ENCODE results near the gene RNF150. TPM values are rescaled to one million over a fixed set of nuclear protein-coding genes. Genes with fewer than 3 reads are reported as not detected.

RNF150 gene
- total and polyA plus RNA-seq, 2 of the 8 experiments (the other 6 are each of a cell fraction or from before 2014, with no cell fraction given), result 3.4 to 4.8 TPM

- no peak for TF ChIP-seq TBP (IDR thresholded peaks at IDR 0.05; ENCODE audit: low read depth, low read length)
These were observed 195.4 kb downstream of the RNF150 start (continued) for GRCh38 chr4:140937866-140938265.

DNA sequence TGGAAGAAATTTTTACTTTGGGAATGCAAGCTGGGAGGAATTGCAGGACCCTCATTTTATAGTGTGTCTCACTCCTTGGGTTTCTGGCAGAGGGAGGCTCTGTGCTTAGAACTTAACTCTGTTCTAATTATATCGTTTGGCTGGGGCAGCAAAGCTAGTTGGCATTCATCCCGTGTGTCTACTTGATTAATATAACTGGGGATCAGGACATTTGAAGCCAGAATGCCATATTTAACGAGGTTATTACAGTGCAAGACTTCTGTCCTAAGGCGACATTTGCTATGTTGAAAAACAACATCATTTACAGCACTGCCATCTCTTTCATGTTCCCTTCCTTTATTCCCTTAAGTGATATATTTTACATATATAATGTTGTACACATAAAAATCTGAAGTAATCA lies 198.0 kb downstream of the RNF150 start:
- CTCF ChIA-PET (ENCODE audit: partially characterized antibody), result no interaction called here

More for the DNA sequence above, 198.0 kb downstream of the RNF150 start:
- no peak overlapping the region for H2BK5ac ChIP-seq (ENCODE audit: low read depth, low read length)
- DNase-seq (ENCODE audit: low read depth in 1 of 2, low spot score in 2 of 2) (no peak), FAIRE-seq (no peak)
- H3K14ac ChIP-seq (ENCODE audit: insufficient read length), result no peak overlapping the region
- H3K9ac ChIP-seq (replicated peaks in 1 of 4; ENCODE audit: extremely low read depth in 1 of 4, low read depth in 3 of 4, low read length in 3 of 4), result no peak overlapping the region
- no peak overlapping the region for H2BK120ac ChIP-seq (replicated peaks; ENCODE audit: low read depth, low read length)
- H2BK12ac ChIP-seq (ENCODE audit: low read depth, low read length), result no peak overlapping the region
- H3K27me3 ChIP-seq (replicated peaks in 1 of 4; ENCODE audit: control insufficient read depth in 3 of 4, extremely low read depth in 1 of 4, insufficient read depth in 3 of 4, low read length in 3 of 4), result no peaks in the 10 kb centered on the region
- 88% methylated on average over 4 of the region's 4 CpGs; no CpG with 5 or more reads in 1 of the 2 experiments for WGBS, 2 experiments (ENCODE audit: extremely low coverage in 1 of 2, insufficient coverage in 1 of 2, insufficient read length in 1 of 2, insufficient replicate concordance in 2 of 2, low coverage in 1 of 2, low lambda C conversion rate in 2 of 2, missing lambda C conversion rate in 1 of 2)
- no peaks in the 10 kb centered on the region for H4K20me1 ChIP-seq (replicated peaks in 1 of 2; ENCODE audit: control insufficient read depth in 1 of 2, insufficient read depth in 2 of 2, low read length in 2 of 2)
- no peak for TF ChIP-seq POLR2A (IDR thresholded peaks at IDR 0.05; ENCODE audit: control extremely low read depth in 1 of 2, low read depth in 2 of 2, low read length in 2 of 2)
- no peak for TF ChIP-seq KDM1A (IDR thresholded peaks at IDR 0.05; ENCODE audit: borderline replicate concordance, low read length)
- TF ChIP-seq KDM5A (IDR thresholded peaks at IDR 0.05; ENCODE audit: low read length), result no peak
- no peak overlapping the region for H2AFZ ChIP-seq (ENCODE audit: low read length)
- H3K4ac ChIP-seq (replicated peaks; ENCODE audit: insufficient read length, low read depth, low read length), result no peak overlapping the region
- H3K23ac ChIP-seq (ENCODE audit: insufficient read length), result no peak overlapping the region
- H4K91ac ChIP-seq (replicated peaks; ENCODE audit: insufficient read length, low read length), result no peak overlapping the region
- H4K5ac ChIP-seq (ENCODE audit: insufficient read length, low read depth, low read length), result no peak overlapping the region
- no peak overlapping the region for H3K4me3 ChIP-seq (ENCODE audit: extremely low read depth in 1 of 4, insufficient read depth in 2 of 4, low read depth in 3 of 4, low read length in 4 of 4)
- no peaks in the 10 kb centered on the region for H3K79me2 ChIP-seq (ENCODE audit: control insufficient read depth in 1 of 2, insufficient read depth in 2 of 2, low read length in 2 of 2)
- H3K4me1 ChIP-seq (replicated peaks in 1 of 4; ENCODE audit: control insufficient read depth in 3 of 4, insufficient read depth in 4 of 4, low read length in 3 of 4), result no peaks in the 10 kb centered on the region
- no peaks in the 10 kb centered on the region for H3K36me3 ChIP-seq (ENCODE audit: control insufficient read depth in 2 of 4, insufficient read depth in 4 of 4, low read length in 3 of 4)
- H3K27ac ChIP-seq (ENCODE audit: low read depth, low read length), result no peak overlapping the region
- H3K9me3 ChIP-seq (ENCODE audit: insufficient read depth in 2 of 2, low read depth in 1 of 2, low read length in 1 of 2), result no peaks in the 10 kb centered on the region; a peak in 1 of 4 replicates
- no peak overlapping the region for H4K8ac ChIP-seq (ENCODE audit: extremely low read depth, insufficient read depth, low read length)
- no peak overlapping the region for H3K56ac ChIP-seq (replicated peaks; ENCODE audit: insufficient read length, low read depth, low read length)
- H3K4me2 ChIP-seq (ENCODE audit: insufficient read depth in 1 of 2, low read depth in 2 of 2, low read length in 2 of 2), result no peak overlapping the region
- no peak overlapping the region for H3K18ac ChIP-seq (ENCODE audit: extremely low read depth, low read length)
- H3K23me2 ChIP-seq (ENCODE audit: low read depth, low read length), result no peaks in the 10 kb centered on the region
- no peaks in the 10 kb centered on the region for H3K79me1 ChIP-seq (ENCODE audit: low read depth, low read length)
- POLR2A ChIA-PET (ENCODE audit: partially characterized antibody), result no interaction called here
- no peak overlapping the region for H2BK20ac ChIP-seq (ENCODE audit: low read length)
- H2BK15ac ChIP-seq (ENCODE audit: low read length), result no peak overlapping the region
- H2AK5ac ChIP-seq (ENCODE audit: low read depth, low read length), result no peak overlapping the region

Data from H1 (cell line).